IPS DF 19.7 (cell line): ENCODE results near the gene CAV2.

Source experiments
- DNase-seq: peaks from one replicate; pipeline ENCODE4 v3.0.0-alpha.2; 2013; ENCODE audit warnings: low read depth, low spot score

The CAV2 gene

DNA sequence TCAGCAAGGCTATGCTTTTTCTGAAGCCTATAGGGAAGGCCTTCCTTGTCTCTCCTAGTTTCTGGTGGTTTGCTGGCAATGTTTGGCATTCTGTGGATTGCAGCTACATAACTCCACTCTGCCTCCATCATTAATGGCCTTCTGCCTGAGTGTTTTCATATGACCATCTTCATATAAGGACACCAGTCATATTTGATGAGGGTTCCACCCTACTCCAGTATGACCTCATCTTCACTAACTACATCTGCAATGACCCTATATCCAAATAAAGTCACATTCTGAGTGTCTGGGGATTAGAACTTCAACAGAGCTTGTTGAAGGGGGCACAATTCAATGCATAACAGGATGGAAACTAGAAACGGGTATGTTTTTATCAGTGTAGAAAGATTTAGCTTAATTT lies 47.4 kb downstream of the CAV2 start:
- no peak for DNase-seq

DNA sequence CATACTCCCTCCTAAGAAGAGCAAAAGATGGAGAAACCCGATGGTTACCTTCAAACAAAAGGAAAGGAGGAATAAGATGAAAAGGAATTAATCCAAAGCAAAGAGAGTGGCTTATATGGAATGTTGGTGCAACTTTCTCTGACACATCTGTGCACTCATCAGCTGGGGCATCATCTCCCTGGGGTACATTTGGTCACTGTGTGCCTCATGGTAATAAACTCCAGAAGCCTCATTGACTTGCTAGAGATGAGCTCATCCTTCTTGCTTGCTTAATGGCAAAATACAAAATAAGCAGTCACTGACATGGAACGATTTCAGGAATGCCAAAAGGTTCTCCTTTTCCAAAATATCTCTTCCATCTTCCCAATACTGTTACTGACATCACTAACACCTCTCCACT lies 47.8 kb downstream of the CAV2 start:
- no peak for DNase-seq

DNA sequence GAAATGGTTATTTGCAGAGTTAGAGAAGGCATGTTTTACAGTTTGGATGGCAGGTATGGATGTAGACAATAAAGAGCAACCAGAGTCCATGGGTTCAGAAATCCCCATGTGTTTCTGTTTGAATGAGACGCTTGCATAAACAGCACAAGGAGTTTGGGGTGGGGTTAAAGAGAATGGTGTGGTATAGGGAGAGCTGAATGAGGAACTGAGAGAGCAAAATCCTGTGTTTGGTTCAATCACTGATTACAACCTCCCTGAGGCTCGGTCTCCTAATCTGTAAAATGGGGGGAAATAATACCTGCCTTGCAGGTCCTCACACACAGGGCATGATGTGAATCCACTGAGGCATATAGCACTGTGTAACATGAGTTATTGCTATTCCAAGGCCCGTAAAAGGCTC lies 49.0 kb downstream of the CAV2 start:
- no peak for DNase-seq

DNA sequence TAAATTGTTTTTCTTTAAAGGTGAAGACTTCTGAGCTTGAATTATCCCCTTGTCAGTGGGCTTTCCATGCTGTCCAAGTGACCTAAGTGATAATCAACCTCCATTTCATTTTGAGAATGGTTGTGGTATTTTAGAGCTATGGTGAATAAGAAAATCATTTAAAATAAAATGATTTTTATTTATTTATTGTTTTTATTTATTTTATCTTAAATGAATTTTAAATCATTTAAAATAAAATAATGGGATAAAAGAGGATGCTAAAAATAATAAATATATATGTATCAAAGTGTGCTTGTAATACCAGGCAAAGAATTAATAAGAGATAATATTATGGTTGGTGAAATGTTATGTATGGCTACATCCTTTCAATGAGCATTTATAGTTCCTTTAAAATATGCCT lies 49.8 kb downstream of the CAV2 start:
- no peak for DNase-seq

DNA sequence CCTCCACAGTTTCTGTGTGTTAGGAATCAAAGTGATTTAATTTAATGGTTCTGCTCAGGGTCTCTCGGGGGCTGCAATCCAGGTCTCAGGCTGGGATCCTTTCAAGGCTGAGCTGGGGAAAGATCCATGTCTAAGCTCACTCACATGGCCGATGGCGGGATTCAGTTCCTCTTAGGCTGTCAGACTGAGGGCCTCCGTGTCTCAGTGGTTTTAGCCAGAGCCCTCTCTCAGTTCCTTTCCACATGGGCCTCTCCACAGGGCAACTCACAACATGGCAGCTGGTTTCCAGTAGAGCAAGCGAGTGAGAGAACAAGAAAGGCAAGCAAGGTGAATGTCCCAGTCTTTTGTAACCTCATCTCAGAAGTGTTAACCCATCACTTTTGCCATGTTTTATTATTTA lies 52.2 kb downstream of the CAV2 start:
- no peak for DNase-seq

DNA sequence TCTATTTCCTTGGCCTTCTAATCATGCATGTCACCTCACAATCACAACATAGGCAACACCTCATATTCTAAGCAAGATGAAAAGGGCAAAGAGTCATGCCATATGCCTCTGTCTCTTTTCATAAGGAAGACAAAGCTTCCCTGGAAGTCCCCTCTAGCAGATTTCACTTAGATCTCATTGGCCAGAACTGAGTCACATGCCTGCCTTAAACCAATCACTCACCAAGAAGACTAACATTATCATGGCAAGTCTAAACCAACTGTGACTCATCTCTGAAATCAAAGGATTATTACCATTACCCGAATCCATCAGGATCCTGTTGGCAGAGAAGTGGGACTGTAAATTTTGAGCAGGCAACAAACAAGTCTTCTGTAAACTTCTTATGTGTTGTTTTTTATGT lies 53.1 kb downstream of the CAV2 start:
- no peak for DNase-seq

DNA sequence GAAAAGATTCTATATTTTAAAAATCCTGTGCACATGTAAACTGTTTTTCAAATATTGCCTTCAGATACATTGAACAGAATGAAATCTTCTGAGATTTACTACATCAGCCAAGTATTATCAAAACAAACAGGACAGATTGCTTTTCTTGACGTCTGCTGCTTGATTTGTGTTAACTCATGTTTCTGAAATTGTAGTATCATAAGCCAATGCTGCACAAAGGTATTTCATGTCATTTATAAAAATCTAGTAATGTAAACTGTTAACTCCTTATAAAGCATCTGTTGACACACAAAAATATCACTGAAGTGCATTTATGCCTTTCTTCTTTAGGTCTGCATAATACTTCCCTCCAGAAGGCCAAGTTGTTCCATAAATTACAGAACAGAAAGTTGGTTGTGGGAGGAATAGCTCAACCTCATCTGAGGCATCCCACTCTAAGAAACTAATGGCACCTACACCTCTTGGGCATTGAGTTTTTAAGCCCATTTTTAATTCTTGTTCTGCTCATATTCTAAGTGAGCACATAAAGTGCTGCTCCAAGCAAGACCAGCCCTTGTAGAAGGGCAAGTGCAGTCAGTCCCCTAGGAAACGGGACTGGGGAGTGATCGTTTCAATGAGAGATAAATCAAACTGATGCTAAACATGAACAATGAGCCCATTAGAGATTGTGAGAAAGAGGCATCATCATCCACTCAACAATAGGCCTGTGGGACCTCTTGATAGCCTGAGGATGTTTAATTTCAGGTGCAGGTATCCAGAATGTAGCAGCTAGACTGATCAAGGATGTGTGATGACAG lies 53.8 kb downstream of the CAV2 start:
- no peak for DNase-seq

DNA sequence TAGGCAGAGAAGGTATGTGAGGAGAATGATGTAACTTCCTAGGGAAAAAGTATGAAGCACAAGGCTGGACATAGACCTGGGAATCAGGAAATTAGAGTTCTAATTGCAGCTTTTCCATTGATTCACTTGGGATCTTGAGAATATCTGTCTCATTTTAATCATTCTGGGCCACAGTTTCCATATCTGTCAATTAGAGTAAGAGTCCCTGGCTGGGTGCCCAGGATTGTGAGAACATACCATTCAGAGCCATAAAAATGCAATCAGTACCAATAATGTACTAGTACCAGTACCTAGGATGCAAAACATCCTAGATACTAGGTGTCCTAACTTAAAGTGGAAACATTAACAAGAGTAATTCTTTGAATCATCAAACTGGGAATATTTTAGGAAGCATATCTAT lies 54.9 kb downstream of the CAV2 start:
- DNase-seq = no peak

DNA sequence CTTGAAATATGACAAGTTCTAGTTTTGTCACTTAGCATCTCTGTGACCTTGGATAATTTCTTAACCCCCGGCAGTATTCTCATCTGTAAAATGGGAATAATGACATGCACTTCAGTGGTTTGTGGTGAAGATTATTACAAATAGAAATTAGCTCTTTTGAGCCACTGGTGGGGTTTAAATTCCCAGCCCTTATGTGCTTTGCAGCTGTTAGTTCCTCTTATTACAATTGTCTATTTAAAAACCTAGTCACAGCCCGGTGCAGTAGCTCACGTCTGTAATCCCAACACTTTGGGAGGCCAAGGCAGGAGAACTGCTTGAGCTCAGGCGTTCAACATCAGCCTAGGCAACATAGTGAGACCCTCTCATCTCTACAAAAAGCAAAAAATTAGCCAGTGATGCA lies 55.4 kb downstream of the CAV2 start:
- DNase-seq = no peak

DNA sequence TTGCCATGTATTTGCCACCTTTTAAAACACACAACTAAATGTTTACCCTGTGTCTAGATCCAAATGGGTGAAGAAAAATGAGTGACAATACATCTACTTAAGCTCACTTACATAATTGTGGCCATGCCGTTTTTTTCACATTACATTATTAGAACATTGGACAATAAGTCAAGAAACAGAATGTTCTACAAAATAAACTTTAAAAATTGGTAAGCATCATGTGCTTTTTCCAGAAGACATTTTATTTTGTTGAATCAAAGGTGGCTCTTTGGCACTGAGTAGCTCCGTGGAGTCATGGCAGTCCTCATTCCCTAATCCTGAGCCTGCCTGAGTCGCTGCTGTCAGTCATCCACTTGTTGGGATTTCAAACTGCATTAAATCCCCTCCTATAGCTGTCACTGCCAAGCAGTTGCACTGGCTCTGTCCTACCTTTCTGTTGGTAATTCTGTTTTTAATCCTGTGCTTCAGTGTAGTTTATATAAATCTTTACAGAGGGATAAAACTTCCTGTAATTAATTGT lies 57.6 kb downstream of the CAV2 start:
- DNase-seq = no peak

DNA sequence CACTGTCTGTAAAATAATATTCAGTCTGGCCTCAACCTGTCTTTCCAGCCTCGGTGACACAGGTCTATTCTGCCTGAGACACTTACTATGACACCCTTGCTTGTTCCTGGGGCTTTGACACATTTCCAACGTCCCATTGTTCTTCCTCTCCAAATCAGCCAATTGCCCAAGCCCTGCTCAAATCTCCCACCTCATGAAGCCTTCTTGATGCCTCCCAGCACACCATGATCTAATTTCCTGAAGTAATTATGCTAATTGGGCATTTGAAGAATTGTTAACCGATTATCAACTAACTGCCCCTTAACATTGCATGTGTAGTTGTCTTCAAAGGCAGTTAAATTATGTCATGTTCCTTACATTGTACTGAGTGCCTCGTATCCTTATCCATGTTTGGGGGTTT lies 58.4 kb downstream of the CAV2 start:
- DNase-seq = no peak
